Measurements from ENCODE around the gene EPHA3.

The EPHA3 gene

DNA sequence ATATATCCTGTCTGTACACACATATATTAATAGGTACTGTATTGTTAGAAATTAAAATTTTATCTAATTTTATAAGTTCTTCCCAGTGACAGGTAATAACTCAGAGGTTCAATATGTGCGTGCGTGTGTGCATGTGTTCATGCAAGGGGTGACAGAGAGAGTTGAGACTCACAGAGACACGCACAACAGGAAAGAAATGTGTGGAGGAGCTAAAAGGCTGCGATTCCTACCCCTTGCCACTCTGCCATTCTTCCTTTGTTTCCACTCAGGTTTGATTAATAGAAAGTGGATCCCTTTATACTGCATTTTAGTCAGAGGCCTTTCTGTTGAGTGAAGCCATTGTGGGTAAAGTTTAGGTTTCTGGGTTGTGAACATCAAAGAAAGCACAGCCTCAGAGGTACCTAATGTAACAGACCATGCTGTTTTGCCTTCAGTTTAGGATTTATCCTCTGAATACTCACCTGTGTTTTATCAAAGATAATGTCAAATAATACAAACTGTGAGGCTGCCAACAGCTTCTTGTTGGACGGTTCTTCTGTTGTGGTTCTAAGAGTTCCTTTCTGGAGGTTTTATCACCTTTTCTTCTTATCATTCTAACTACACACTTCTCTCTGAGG is 182.3 kb downstream of the EPHA3 start:
- FAIRE-seq = no peak
- DNase-seq (ENCODE audit: insufficient read length) = no peak
- TF ChIP-seq TAF1 (IDR thresholded peaks at IDR 0.05; ENCODE audit: borderline replicate concordance, low read depth, low read length) (no peak), POLR2A (IDR thresholded peaks at IDR 0.05; ENCODE audit: low read depth, low read length) (no peak), POLR2AphosphoS5 (IDR thresholded peaks at IDR 0.05; ENCODE audit: low read depth, low read length) (no peak)

DNA sequence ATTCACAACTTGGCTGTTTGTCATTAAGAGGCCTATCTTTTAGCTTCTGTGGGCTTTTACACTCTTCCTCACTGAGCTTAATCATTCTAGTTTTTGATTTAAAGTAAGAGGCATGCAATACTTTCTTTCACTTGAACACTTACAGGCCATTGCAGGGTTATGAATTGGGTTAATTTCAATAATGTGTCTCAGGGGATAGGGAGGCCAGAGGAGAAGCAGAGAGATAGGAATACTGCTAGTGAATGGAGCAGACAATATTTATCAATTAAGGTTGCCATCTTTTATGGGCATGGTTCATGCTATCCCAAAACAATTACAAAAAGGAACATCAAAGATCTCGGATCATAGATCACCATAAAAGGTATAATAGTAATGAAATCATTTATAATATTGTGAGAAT is 189.8 kb downstream of the EPHA3 start:
- FAIRE-seq (no peak), DNase-seq (ENCODE audit: insufficient read length) (no peak)
- TF ChIP-seq POLR2AphosphoS5 (IDR thresholded peaks at IDR 0.05; ENCODE audit: low read depth, low read length) (no peak), POLR2A (IDR thresholded peaks at IDR 0.05; ENCODE audit: low read depth, low read length) (no peak), TAF1 (IDR thresholded peaks at IDR 0.05; ENCODE audit: borderline replicate concordance, low read depth, low read length) (no peak)

DNA sequence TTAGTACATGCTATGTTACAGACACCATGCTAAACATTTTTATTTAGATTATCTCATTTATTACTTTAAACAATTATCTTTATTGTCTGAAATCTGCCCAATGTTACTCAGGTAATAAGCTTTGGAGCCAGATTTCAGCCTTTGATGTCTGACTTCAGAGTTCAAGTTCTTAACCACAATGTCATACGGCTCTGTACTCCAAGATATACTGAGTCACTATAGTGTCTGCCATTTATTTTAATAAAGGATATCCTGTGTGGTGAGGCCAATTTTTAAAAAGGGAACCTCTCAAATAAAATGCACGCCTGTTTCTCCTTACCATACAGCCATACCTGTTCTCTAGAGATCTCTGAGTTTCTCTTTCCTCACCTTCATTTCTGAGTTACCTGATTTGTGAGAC is 193.1 kb downstream of the EPHA3 start:
- TF ChIP-seq POLR2A (IDR thresholded peaks at IDR 0.05; ENCODE audit: low read depth, low read length) (no peak), POLR2AphosphoS5 (IDR thresholded peaks at IDR 0.05; ENCODE audit: low read depth, low read length) (no peak), TAF1 (IDR thresholded peaks at IDR 0.05; ENCODE audit: borderline replicate concordance, low read depth, low read length) (no peak)
- no peak for DNase-seq (ENCODE audit: insufficient read length)
- no peak for FAIRE-seq

DNA sequence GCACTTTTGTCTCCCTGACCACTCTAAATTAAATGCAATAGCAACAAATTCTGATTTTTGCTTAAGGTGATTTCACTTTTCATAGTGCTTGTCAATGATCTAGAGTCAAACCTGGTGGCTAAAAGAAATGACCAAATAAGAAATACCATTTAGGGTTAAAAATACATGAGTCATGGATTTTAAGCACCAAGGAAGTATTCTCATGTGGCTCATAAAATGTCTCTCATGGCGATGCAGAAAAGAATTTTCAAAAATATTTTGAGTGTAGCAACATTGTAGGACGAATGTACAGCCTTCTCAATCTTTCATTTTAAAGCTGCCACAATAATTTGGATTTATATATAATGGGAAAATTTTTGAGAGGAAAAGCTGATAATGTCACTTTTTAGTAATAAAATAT is 193.6 kb downstream of the EPHA3 start:
- FAIRE-seq (no peak), DNase-seq (ENCODE audit: insufficient read length) (no peak)
- TF ChIP-seq TAF1 (IDR thresholded peaks at IDR 0.05; ENCODE audit: borderline replicate concordance, low read depth, low read length) (no peak), POLR2A (IDR thresholded peaks at IDR 0.05; ENCODE audit: low read depth, low read length) (no peak), POLR2AphosphoS5 (IDR thresholded peaks at IDR 0.05; ENCODE audit: low read depth, low read length) (no peak)

DNA sequence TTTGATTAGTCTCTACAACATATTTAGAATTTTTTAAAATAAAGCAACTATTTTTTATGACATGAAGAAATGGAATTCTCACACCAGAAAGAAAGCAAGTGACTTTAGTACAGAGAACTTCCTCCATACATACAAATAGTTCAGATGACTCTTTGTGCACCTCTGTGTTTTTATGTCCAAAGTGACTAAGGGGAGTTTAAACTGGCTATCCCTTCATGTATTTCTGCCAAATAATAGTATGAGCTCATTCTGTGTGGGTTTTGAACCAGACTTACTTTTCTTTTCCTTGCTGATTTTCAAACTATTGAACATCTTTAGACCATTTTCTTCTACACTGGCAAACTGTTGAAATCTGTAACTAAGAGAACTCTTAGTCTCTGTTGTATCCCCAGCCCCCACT is 196.3 kb downstream of the EPHA3 start:
- FAIRE-seq (no peak), DNase-seq (ENCODE audit: insufficient read length) (no peak)
- TF ChIP-seq POLR2AphosphoS5 (IDR thresholded peaks at IDR 0.05; ENCODE audit: low read depth, low read length) (no peak), POLR2A (IDR thresholded peaks at IDR 0.05; ENCODE audit: low read depth, low read length) (no peak), TAF1 (IDR thresholded peaks at IDR 0.05; ENCODE audit: borderline replicate concordance, low read depth, low read length) (no peak)

DNA sequence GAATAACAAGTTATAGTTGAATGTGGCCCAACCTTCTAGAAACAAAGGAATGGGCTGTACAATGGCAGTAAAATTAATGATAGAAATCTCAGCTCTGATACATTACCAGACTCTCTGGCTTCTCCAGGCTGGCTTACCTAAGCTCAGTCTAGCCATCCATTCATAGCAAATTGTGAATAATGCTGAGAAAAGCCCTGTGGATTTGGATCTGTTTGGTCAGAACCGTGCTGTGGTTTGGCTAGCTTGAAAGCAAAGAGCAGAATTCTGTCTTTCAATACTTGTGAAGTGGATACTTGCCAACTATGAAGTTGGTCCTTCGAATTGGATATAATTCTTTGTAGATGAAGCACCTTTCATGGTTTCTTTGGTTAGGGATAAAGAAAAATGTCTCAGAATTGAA is 199.1 kb downstream of the EPHA3 start:
- FAIRE-seq = no peak

DNA sequence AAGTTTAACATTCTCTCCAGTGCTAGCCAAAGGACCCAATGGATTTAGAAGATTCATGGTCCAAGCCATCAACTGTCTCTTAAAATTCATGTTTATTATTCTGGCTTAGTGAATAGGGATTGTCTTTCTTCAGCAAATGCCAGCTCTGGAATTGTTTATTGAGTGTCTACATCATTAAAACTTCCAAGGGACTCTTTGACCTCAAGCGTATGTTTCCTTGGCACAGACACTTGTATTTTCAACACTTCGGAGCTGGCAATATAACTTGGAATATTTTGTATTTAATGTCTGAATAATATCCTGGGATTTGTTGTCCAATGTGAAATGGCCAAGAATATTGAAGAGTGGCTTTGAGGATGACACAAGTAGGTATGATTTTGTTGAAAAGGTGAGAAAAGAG is 204.2 kb downstream of the EPHA3 start:
- DNase-seq (ENCODE audit: insufficient read length) = no peak
- no peak for TF ChIP-seq POLR2A (IDR thresholded peaks at IDR 0.05; ENCODE audit: low read depth, low read length)
- TF ChIP-seq POLR2AphosphoS5 (IDR thresholded peaks at IDR 0.05; ENCODE audit: low read depth, low read length) = no peak
- no peak for TF ChIP-seq TAF1 (IDR thresholded peaks at IDR 0.05; ENCODE audit: borderline replicate concordance, low read depth, low read length)
- no peak for FAIRE-seq

More for the DNA sequence above, 199.1 kb downstream of the EPHA3 start:
- TF ChIP-seq POLR2A (IDR thresholded peaks at IDR 0.05; ENCODE audit: low read depth, low read length) (no peak), POLR2AphosphoS5 (IDR thresholded peaks at IDR 0.05; ENCODE audit: low read depth, low read length) (no peak)
- DNase-seq (ENCODE audit: insufficient read length) = no peak

DNA sequence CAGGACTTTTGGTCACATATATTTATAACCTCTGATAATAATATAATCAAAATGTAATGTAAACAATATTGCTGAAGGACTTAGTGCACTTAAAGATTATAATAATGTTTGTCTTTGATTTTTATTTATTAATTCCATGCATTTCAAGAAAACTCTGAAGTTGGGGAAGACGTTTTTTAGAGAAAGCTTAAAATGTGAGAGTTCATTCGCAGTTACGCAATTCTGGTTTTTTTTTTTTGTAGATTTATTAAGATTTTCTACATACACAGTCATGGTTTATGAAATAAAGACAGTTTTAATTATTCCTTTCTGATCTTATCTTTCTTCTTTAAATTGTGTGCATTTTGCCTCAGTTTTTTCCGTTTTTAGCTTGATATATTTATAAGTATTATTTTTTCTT is 204.7 kb downstream of the EPHA3 start:
- DNase-seq (ENCODE audit: insufficient read length) (no peak), FAIRE-seq (no peak)
- TF ChIP-seq POLR2A (IDR thresholded peaks at IDR 0.05; ENCODE audit: low read depth, low read length) = no peak
- no peak for TF ChIP-seq POLR2AphosphoS5 (IDR thresholded peaks at IDR 0.05; ENCODE audit: low read depth, low read length)
- TF ChIP-seq TAF1 (IDR thresholded peaks at IDR 0.05; ENCODE audit: borderline replicate concordance, low read depth, low read length) = no peak

DNA sequence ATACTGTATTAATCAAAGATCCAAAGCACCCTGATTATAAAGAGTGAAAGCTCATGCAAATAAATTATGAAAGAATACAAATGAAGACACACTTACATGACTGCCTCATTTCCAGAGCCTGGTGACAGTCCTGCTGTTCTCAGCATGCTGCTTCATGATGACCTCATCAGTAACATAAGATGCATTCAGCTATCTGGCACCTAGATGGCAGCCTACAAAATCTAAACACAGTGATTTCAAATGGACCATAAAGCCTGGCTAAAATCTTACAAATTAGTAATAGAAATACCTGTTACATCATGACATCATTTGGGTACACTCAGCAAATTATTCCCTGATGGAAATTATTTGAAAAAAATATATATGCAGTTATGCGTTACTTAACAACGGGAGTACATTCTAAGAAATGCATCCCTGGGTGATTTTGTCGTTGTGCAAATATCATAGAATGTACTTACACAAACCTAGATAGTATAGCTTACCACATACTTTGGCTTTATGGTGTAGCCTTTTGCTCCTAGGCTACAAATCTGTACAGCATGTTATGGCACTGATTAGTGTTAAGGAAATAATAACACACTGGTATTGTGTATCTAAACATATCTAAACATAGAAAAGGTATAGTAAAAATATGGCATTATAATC is 207.2 kb downstream of the EPHA3 start:
- no peak for DNase-seq (ENCODE audit: insufficient read length)
- no peak for FAIRE-seq
- TF ChIP-seq TAF1 (IDR thresholded peaks at IDR 0.05; ENCODE audit: borderline replicate concordance, low read depth, low read length) = no peak
- no peak for TF ChIP-seq POLR2AphosphoS5 (IDR thresholded peaks at IDR 0.05; ENCODE audit: low read depth, low read length)
- no peak for TF ChIP-seq POLR2A (IDR thresholded peaks at IDR 0.05; ENCODE audit: low read depth, low read length)

DNA sequence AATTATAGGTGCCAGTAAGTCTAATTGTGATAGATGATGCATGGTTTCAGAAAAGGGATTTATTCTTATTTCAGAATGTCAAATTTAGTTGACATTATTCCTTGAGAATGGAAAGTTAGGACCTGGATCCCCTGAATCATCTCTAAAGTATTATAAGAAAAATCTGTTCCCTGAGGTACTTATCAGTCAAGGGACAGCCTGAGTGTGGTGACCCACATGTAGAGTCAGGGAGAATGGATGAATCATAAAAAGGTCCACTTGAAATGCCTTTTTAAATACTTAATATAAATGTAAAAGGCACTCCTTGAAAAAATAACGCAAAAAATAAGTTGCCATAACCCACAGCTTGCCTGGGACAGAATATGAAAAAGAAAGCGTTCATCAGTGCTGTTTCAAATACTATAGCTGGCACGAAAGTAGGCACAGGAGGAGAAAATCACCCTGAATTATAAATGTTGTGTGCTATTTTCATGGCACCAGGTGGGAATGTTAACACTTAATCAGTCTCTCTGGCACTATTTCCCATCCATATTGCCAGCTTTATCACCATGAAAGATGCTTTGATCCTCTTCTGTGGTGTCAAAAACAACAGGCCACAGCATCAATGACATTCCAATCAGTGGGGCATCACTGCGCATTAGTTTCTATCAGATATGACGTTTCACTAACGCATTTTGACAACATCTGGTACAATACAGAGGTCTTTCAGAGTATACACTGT is 208.5 kb downstream of the EPHA3 start:
- FAIRE-seq (no peak), DNase-seq (ENCODE audit: insufficient read length) (no peak)
- no peak for TF ChIP-seq POLR2AphosphoS5 (IDR thresholded peaks at IDR 0.05; ENCODE audit: low read depth, low read length)
- TF ChIP-seq TAF1 (IDR thresholded peaks at IDR 0.05; ENCODE audit: borderline replicate concordance, low read depth, low read length) = no peak
- TF ChIP-seq POLR2A (IDR thresholded peaks at IDR 0.05; ENCODE audit: low read depth, low read length) = no peak

DNA sequence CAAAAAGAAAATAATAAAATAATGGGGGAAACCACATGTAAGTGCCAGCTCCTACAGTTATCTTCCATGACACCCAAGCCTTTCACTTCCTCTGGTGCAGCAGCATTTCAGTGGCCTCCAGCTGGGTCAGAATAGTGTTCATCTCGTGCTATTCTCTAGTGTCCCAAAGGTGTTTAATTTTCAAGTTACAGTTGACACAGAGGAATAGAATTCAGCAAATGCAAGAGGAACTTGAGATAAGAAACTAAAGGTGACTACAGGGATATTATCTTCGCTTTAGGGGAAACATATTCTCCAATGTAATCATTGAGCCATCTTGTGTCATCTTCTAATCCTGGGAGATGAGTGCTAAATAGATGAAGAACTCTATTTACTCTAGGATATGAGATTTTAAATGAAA is 212.8 kb downstream of the EPHA3 start:
- TF ChIP-seq POLR2AphosphoS5 (IDR thresholded peaks at IDR 0.05; ENCODE audit: low read depth, low read length) (no peak), POLR2A (IDR thresholded peaks at IDR 0.05; ENCODE audit: low read depth, low read length) (no peak), TAF1 (IDR thresholded peaks at IDR 0.05; ENCODE audit: borderline replicate concordance, low read depth, low read length) (no peak)
- no peak for FAIRE-seq
- no peak for DNase-seq (ENCODE audit: insufficient read length)

DNA sequence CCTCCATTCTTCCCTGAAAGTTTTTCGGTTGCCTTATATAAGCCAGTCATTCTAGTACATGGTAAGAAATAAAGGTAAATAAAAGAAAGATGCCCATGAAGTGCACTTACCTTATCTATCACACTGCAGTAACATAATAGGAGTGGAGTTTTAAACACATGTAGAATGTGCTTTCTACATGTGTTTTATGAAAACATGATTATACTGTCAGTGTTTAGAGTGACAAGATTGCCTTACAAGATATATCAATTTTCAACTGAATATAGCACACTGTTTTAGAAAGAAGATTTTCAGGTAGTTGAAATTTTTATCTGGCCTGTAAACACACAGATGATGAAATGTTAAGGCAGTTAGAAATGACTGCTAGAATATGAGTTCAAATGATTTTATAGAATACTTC is 219.6 kb downstream of the EPHA3 start:
- no peak for DNase-seq (ENCODE audit: insufficient read length)
- FAIRE-seq = no peak
- TF ChIP-seq TAF1 (IDR thresholded peaks at IDR 0.05; ENCODE audit: borderline replicate concordance, low read depth, low read length) (no peak), POLR2AphosphoS5 (IDR thresholded peaks at IDR 0.05; ENCODE audit: low read depth, low read length) (no peak), POLR2A (IDR thresholded peaks at IDR 0.05; ENCODE audit: low read depth, low read length) (no peak)
